Heart left ventricle (tissue), 13 donors: ENCODE data around the gene SDHB.

ENCODE experiments used
- CTCF ChIP-seq, 12 donors: fragments of 200-600 bp; sonication (generic) in 4 of 12; IDR thresholded peaks; one replicate each; pipeline versions ENCODE4 v1.5.0 to v1.8.0; 2018 to 2022; ENCODE audit warnings: antibody characterized with exemption in 12 of 12, mild to moderate bottlenecking in 5 of 12
- POLR2A ChIP-seq, 2 donors: fragments of 450-650 bp; IDR thresholded peaks; one replicate each; pipeline ENCODE4 v1.6.1; 2017; ENCODE audit warnings: antibody characterized with exemption in 2 of 2, mild to moderate bottlenecking in 2 of 2, moderate library complexity in 2 of 2
- donor health status: ischemic (EF 13 %, LVEDD 7.1; RV severe dilation, severe dysfunction).
- donor health status: DM: no; HTN: yes; CAD: no.
- donor health status: DM: no; HTN: no; CAD: no.
- donor health status: ischemic (EF 25% LVEDD 6.9; RV normal size, moderate dysfunction).
- donor health status: ischemic (EF 25% LVEDD 5.7; RV mildly dilated, moderate dysfunction).
- donor health status: ischemic (EF 35%, LVEDD 5.7; RV mildly dilated, moderate dysfunction).
- donor health status: nonischemic (EF 11% LVEDD 7.7; RV severe dilation, severe dysfunction).
- donor health status: DM: yes; HTN: yes; CAD: no.
- donor health status: PGD.
- donor health status: ischemic (EF 29% LVEDD 5.4; RV normal size, mild dysfunction).
- donor health status: nonischemic (EF 23%, LVEDD 6.1; RV moderate dilation, normal function).

- TF ChIP-seq CTCF (IDR thresholded peaks at IDR 0.05) (no peak), POLR2A (IDR thresholded peaks at IDR 0.05) (no peak)
These were observed 1.2 kb downstream of the SDHB start for GRCh38 chr1:17052641-17053040.
